ENCODE data around the gene OPTC. TPM values are rescaled to one million over a fixed set of nuclear protein-coding genes. Genes with fewer than 3 reads are reported as not detected.

The OPTC gene
- total RNA-seq, 1 experiment from 2014 or later = not detected

DNA sequence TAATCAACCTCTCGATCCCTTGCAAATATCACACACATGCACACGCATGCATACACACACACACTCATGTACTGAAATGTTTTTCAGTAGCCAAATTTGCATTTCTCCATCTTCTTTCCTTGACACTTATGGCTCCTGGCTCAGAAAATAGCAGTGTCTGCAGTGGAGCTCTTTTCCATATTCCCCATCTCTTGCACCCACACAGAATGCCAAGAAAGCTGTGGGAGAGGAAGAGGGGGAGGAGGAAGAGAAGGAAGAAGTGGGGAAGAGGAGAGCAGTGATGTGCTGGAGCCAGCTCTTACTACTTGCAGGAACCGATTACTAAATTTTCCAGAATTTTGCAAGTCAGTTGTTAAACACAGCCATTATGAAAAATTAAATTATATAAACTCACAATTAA is 9.9 kb downstream of the OPTC start:
- no peak overlapping the region for H3K9ac ChIP-seq (ENCODE audit: low read length)
- no peak overlapping the region for H2AFZ ChIP-seq (ENCODE audit: low read depth, low read length, poor library complexity, severe bottlenecking)
- TF ChIP-seq RAD21 (IDR thresholded peaks at IDR 0.05; ENCODE audit: low read depth) (no peak), YY1 (IDR thresholded peaks at IDR 0.05; ENCODE audit: extremely low read depth, insufficient replicate concordance, low read depth, low read length) (no peak), JUND (IDR thresholded peaks at IDR 0.05) (no peak), POLR2AphosphoS5 (IDR thresholded peaks at IDR 0.05; ENCODE audit: low read depth, low read length) (no peak), ZNF274 (IDR thresholded peaks at IDR 0.05; ENCODE audit: low read depth, low read length) (no peak), ZFX (IDR thresholded peaks at IDR 0.05) (no peak), POLR2A (IDR thresholded peaks at IDR 0.05; ENCODE audit: borderline replicate concordance, extremely low read depth, insufficient read depth, insufficient read length) (no peak), CEBPB (IDR thresholded peaks at IDR 0.05; ENCODE audit: low read depth) (no peak), EZH2phosphoT487 (IDR thresholded peaks at IDR 0.05; ENCODE audit: borderline replicate concordance) (no peak)
- TF ChIP-seq, protein P1, sequence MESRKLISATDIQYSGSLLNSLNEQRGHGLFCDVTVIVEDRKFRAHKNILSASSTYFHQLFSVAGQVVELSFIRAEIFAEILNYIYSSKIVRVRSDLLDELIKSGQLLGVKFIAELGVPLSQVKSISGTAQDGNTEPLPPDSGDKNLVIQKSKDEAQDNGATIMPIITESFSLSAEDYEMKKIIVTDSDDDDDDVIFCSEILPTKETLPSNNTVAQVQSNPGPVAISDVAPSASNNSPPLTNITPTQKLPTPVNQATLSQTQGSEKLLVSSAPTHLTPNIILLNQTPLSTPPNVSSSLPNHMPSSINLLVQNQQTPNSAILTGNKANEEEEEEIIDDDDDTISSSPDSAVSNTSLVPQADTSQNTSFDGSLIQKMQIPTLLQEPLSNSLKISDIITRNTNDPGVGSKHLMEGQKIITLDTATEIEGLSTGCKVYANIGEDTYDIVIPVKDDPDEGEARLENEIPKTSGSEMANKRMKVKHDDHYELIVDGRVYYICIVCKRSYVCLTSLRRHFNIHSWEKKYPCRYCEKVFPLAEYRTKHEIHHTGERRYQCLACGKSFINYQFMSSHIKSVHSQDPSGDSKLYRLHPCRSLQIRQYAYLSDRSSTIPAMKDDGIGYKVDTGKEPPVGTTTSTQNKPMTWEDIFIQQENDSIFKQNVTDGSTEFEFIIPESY (IDR thresholded peaks at IDR 0.05; ENCODE audit: extremely low read depth, insufficient replicate concordance, low read length) = no peak
- TF ChIP-seq, protein P2, sequence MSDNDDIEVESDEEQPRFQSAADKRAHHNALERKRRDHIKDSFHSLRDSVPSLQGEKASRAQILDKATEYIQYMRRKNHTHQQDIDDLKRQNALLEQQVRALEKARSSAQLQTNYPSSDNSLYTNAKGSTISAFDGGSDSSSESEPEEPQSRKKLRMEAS (IDR thresholded peaks at IDR 0.05) = no peak
- TF ChIP-seq, protein P3, sequence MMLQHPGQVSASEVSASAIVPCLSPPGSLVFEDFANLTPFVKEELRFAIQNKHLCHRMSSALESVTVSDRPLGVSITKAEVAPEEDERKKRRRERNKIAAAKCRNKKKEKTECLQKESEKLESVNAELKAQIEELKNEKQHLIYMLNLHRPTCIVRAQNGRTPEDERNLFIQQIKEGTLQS (IDR thresholded peaks at IDR 0.05) = no peak
- TF ChIP-seq, protein P4, sequence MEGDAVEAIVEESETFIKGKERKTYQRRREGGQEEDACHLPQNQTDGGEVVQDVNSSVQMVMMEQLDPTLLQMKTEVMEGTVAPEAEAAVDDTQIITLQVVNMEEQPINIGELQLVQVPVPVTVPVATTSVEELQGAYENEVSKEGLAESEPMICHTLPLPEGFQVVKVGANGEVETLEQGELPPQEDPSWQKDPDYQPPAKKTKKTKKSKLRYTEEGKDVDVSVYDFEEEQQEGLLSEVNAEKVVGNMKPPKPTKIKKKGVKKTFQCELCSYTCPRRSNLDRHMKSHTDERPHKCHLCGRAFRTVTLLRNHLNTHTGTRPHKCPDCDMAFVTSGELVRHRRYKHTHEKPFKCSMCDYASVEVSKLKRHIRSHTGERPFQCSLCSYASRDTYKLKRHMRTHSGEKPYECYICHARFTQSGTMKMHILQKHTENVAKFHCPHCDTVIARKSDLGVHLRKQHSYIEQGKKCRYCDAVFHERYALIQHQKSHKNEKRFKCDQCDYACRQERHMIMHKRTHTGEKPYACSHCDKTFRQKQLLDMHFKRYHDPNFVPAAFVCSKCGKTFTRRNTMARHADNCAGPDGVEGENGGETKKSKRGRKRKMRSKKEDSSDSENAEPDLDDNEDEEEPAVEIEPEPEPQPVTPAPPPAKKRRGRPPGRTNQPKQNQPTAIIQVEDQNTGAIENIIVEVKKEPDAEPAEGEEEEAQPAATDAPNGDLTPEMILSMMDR (IDR thresholded peaks at IDR 0.05 in 2 of 3, conservative IDR thresholded peaks at IDR 0.05 in 1 of 3; ENCODE audit: borderline replicate concordance in 1 of 3, insufficient read depth in 1 of 3, low read depth in 2 of 3, low read length in 2 of 3) = no peak
- no peak for ATAC-seq
- ChIA-PET POLR2A (interaction anchor here (1.3 to 1.4 kb wide), 2 partner anchors 16 to 198 kb away, joined by 4 to 6 read pairs; no protein-coding TSS in a partner anchor), RAD21 (ENCODE audit: low non-redundant PET in 1 of 2, low total read pairs in 2 of 2, uncharacterized antibody in 2 of 2, unreplicated experiment in 2 of 2) (interaction anchor here (1.2 to 1.7 kb wide), 6 partner anchors 170 to 236 kb away, joined by 3 to 8 read pairs (median 5); no protein-coding TSS in a partner anchor), CTCF (interaction anchor here (0.6 to 3.3 kb wide), 22 partner anchors 10 to 236 kb away, joined by 3 to 73 read pairs (median 5); partner anchors contain the start of genes ATP2B4 and OPTC)
- no peaks in the 10 kb centered on the region for H3K9me2 ChIP-seq (ENCODE audit: insufficient read depth)
- peaks cover 0 to 7% of the 10 kb centered on the region in 2 experiments; a peak in 1 of 4 replicates for H3K4me1 ChIP-seq (ENCODE audit: control insufficient read depth in 1 of 2, insufficient read depth in 2 of 2, low read length in 2 of 2)
- no peaks in the 10 kb centered on the region for H3K9me3 ChIP-seq (ENCODE audit: control insufficient read depth in 1 of 2, insufficient read depth in 1 of 2, low read depth in 1 of 2, low read length in 2 of 2)
- BruUV-seq (replicated peaks) = no TSS peak
- DNase-seq (ENCODE audit: low read depth, low spot score) = no peak
- no peaks in the 10 kb centered on the region for H3K79me2 ChIP-seq (ENCODE audit: insufficient read depth, low read length)
- H3K27ac ChIP-seq (ENCODE audit: low read depth, low read length) = no peak overlapping the region
- H3K4me3 ChIP-seq (replicated peaks in 1 of 2; ENCODE audit: low read depth in 1 of 2, low read length in 2 of 2) = no peak overlapping the region
- H3K27me3 ChIP-seq (ENCODE audit: insufficient read depth, low read length) = peaks cover 13% of the 10 kb centered on the region; the same call in 1 of the 2 replicates
- no peaks in the 10 kb centered on the region for H4K20me1 ChIP-seq (ENCODE audit: insufficient read depth)
- intact Hi-C loops (cut with micrococcal nuclease) = loop anchor here (1.0 to 5.0 kb wide), 2 partner anchors 162 to 198 kb away; no protein-coding TSS in a partner anchor
- H3K4me2 ChIP-seq (ENCODE audit: low read length) = no peak overlapping the region
- H3K36me3 ChIP-seq (ENCODE audit: control insufficient read depth in 1 of 2, insufficient read depth in 2 of 2, low read length in 2 of 2) = no peaks in the 10 kb centered on the region
